Measurements from ENCODE around the gene ADRB1.

The ADRB1 gene

GRCh38 chr10:114012650-114013049 is 31.0 kb upstream of the ADRB1 start:
- Histone ChIP-seq H3K36me3 (ENCODE audit: control insufficient read depth, insufficient read depth, low read length) (no peaks in the 10 kb centered on the region), H3K9me3 (ENCODE audit: control insufficient read depth, low read length) (no peaks in the 10 kb centered on the region), H3K4me1 (ENCODE audit: control insufficient read depth, insufficient read depth, low read length) (no peaks in the 10 kb centered on the region), H3K27ac (ENCODE audit: insufficient read depth, low read depth, low read length, poor library complexity, severe bottlenecking) (no peak overlapping the region), H3K4me3 (ENCODE audit: insufficient read depth, low read depth, low read length) (no peak overlapping the region), H3K27me3 (ENCODE audit: control insufficient read depth, insufficient read depth, low read length, poor library complexity, severe bottlenecking) (no peaks in the 10 kb centered on the region)
- 89% methylated on average over 8 of the region's 8 CpGs for WGBS, 2 experiments

GRCh38 chr10:114015708-114016107 is 28.0 kb upstream of the ADRB1 start:
- H3K27ac ChIP-seq (ENCODE audit: insufficient read depth, low read depth, low read length, poor library complexity, severe bottlenecking), result no peak overlapping the region
- H3K36me3 ChIP-seq (ENCODE audit: control insufficient read depth, insufficient read depth, low read length), result no peaks in the 10 kb centered on the region
- 30% methylated on average over 1 of the region's 1 CpG; no CpG with 5 or more reads in 1 of the 2 experiments for WGBS, 2 experiments
- H3K4me1 ChIP-seq (ENCODE audit: control insufficient read depth, insufficient read depth, low read length), result no peaks in the 10 kb centered on the region
- no peaks in the 10 kb centered on the region for H3K27me3 ChIP-seq (ENCODE audit: control insufficient read depth, insufficient read depth, low read length, poor library complexity, severe bottlenecking)
- H3K4me3 ChIP-seq (ENCODE audit: insufficient read depth, low read depth, low read length), result no peak overlapping the region
- no peaks in the 10 kb centered on the region for H3K9me3 ChIP-seq (ENCODE audit: control insufficient read depth, low read length)

- H3K4me1 ChIP-seq (ENCODE audit: control insufficient read depth, insufficient read depth, low read length), result no peaks in the 10 kb centered on the region
- WGBS, 2 experiments, result 79 to 86% methylated on average over 6 of the region's 6 CpGs
- no peak overlapping the region for H3K27ac ChIP-seq (ENCODE audit: insufficient read depth, low read depth, low read length, poor library complexity, severe bottlenecking)
- H3K36me3 ChIP-seq (ENCODE audit: control insufficient read depth, insufficient read depth, low read length), result no peaks in the 10 kb centered on the region
- no peaks in the 10 kb centered on the region for H3K27me3 ChIP-seq (ENCODE audit: control insufficient read depth, insufficient read depth, low read length, poor library complexity, severe bottlenecking)
- H3K9me3 ChIP-seq (ENCODE audit: control insufficient read depth, low read length), result no peaks in the 10 kb centered on the region
- no peak overlapping the region for H3K4me3 ChIP-seq (ENCODE audit: insufficient read depth, low read depth, low read length)
Observed at GRCh38 chr10:114017271-114017670, 26.4 kb upstream of the ADRB1 start.

GRCh38 chr10:114017873-114018272 is 25.8 kb upstream of the ADRB1 start:
- WGBS, 2 experiments, result 68 to 73% methylated on average over 5 of the region's 5 CpGs
- Histone ChIP-seq H3K36me3 (ENCODE audit: control insufficient read depth, insufficient read depth, low read length) (no peaks in the 10 kb centered on the region), H3K4me3 (ENCODE audit: insufficient read depth, low read depth, low read length) (no peak overlapping the region), H3K9me3 (ENCODE audit: control insufficient read depth, low read length) (no peaks in the 10 kb centered on the region), H3K4me1 (ENCODE audit: control insufficient read depth, insufficient read depth, low read length) (no peaks in the 10 kb centered on the region), H3K27me3 (ENCODE audit: control insufficient read depth, insufficient read depth, low read length, poor library complexity, severe bottlenecking) (no peaks in the 10 kb centered on the region), H3K27ac (ENCODE audit: insufficient read depth, low read depth, low read length, poor library complexity, severe bottlenecking) (no peak overlapping the region)

- Histone ChIP-seq H3K4me1 (ENCODE audit: control insufficient read depth, insufficient read depth, low read length) (no peaks in the 10 kb centered on the region), H3K27me3 (ENCODE audit: control insufficient read depth, insufficient read depth, low read length, poor library complexity, severe bottlenecking) (no peaks in the 10 kb centered on the region), H3K9me3 (ENCODE audit: control insufficient read depth, low read length) (no peaks in the 10 kb centered on the region), H3K36me3 (ENCODE audit: control insufficient read depth, insufficient read depth, low read length) (no peaks in the 10 kb centered on the region), H3K4me3 (ENCODE audit: insufficient read depth, low read depth, low read length) (no peak overlapping the region), H3K27ac (ENCODE audit: insufficient read depth, low read depth, low read length, poor library complexity, severe bottlenecking) (no peak overlapping the region)
- WGBS, 2 experiments, result 88 to 93% methylated on average over 4 of the region's 4 CpGs
Observed at GRCh38 chr10:114019226-114019625, 24.4 kb upstream of the ADRB1 start.

- Histone ChIP-seq H3K36me3 (ENCODE audit: control insufficient read depth, insufficient read depth, low read length) (no peaks in the 10 kb centered on the region), H3K9me3 (ENCODE audit: control insufficient read depth, low read length) (no peaks in the 10 kb centered on the region), H3K4me1 (ENCODE audit: control insufficient read depth, insufficient read depth, low read length) (no peaks in the 10 kb centered on the region), H3K27me3 (ENCODE audit: control insufficient read depth, insufficient read depth, low read length, poor library complexity, severe bottlenecking) (no peaks in the 10 kb centered on the region), H3K27ac (ENCODE audit: insufficient read depth, low read depth, low read length, poor library complexity, severe bottlenecking) (no peak overlapping the region), H3K4me3 (ENCODE audit: insufficient read depth, low read depth, low read length) (no peak overlapping the region)
- 94 to 97% methylated on average over 3 of the region's 3 CpGs for WGBS, 2 experiments
Observed at GRCh38 chr10:114021154-114021553, 22.5 kb upstream of the ADRB1 start.

GRCh38 chr10:114021717-114022680 is 21.7 kb upstream of the ADRB1 start:
- no peak overlapping the region for H3K27ac ChIP-seq (ENCODE audit: insufficient read depth, low read depth, low read length, poor library complexity, severe bottlenecking)
- H3K36me3 ChIP-seq (ENCODE audit: control insufficient read depth, insufficient read depth, low read length), result no peaks in the 10 kb centered on the region
- no peaks in the 10 kb centered on the region for H3K27me3 ChIP-seq (ENCODE audit: control insufficient read depth, insufficient read depth, low read length, poor library complexity, severe bottlenecking)
- H3K9me3 ChIP-seq (ENCODE audit: control insufficient read depth, low read length), result no peaks in the 10 kb centered on the region
- no peak overlapping the region for H3K4me3 ChIP-seq (ENCODE audit: insufficient read depth, low read depth, low read length)
- WGBS, 2 experiments, result 95 to 96% methylated on average over 13 to 14 of the region's 14 CpGs
- H3K4me1 ChIP-seq (ENCODE audit: control insufficient read depth, insufficient read depth, low read length), result no peaks in the 10 kb centered on the region

- 94 to 98% methylated on average over 7 of the region's 7 CpGs for WGBS, 2 experiments
- H3K4me1 ChIP-seq (ENCODE audit: control insufficient read depth, insufficient read depth, low read length), result no peaks in the 10 kb centered on the region
- H3K27ac ChIP-seq (ENCODE audit: insufficient read depth, low read depth, low read length, poor library complexity, severe bottlenecking), result no peak overlapping the region
- no peaks in the 10 kb centered on the region for H3K9me3 ChIP-seq (ENCODE audit: control insufficient read depth, low read length)
- no peaks in the 10 kb centered on the region for H3K27me3 ChIP-seq (ENCODE audit: control insufficient read depth, insufficient read depth, low read length, poor library complexity, severe bottlenecking)
- H3K36me3 ChIP-seq (ENCODE audit: control insufficient read depth, insufficient read depth, low read length), result no peaks in the 10 kb centered on the region
- no peak overlapping the region for H3K4me3 ChIP-seq (ENCODE audit: insufficient read depth, low read depth, low read length)
Observed at GRCh38 chr10:114022766-114023597, 20.7 kb upstream of the ADRB1 start.

GRCh38 chr10:114024876-114025610 is 18.6 kb upstream of the ADRB1 start:
- 92 to 94% methylated on average over 12 of the region's 12 CpGs for WGBS, 2 experiments
- Histone ChIP-seq H3K36me3 (ENCODE audit: control insufficient read depth, insufficient read depth, low read length) (no peaks in the 10 kb centered on the region), H3K27me3 (ENCODE audit: control insufficient read depth, insufficient read depth, low read length, poor library complexity, severe bottlenecking) (no peaks in the 10 kb centered on the region), H3K4me3 (ENCODE audit: insufficient read depth, low read depth, low read length) (no peak overlapping the region), H3K9me3 (ENCODE audit: control insufficient read depth, low read length) (no peaks in the 10 kb centered on the region), H3K27ac (ENCODE audit: insufficient read depth, low read depth, low read length, poor library complexity, severe bottlenecking) (no peak overlapping the region), H3K4me1 (ENCODE audit: control insufficient read depth, insufficient read depth, low read length) (no peaks in the 10 kb centered on the region)

Data from ectodermal cell (in vitro differentiated cells).